ENCODE measurements around the gene YWHAB.

DNA sequence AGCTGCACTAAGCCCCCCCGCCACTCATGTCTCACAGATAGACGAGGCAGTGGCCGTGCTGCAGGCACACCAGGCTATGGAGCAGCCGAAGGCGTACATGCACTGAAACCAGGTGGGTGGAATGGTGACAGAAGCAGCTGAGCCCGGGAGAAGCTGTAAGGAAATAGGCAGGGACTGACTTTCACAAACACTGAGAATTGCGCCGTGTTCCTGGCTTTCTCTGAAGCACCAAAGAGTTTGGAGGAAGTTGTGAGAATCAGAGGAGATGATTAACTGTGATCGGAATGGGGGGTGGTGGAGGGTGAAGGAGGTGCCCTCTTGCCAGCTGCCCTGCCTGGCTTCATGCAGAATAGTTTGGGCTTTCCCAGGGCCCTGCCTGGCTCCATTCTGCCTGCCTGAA lies 53.1 kb downstream of the YWHAB start:
- TF ChIP-seq GATA2 (IDR thresholded peaks at IDR 0.05; ENCODE audit: low read depth, low read length) (no peak), GATA3 (IDR thresholded peaks at IDR 0.05; ENCODE audit: low read depth, low read length) (no peak)

Data from SH-SY5Y (cell line).